Gastroesophageal sphincter (tissue), 3 donors: Measurements from ENCODE around the gene IZUMO4.

Experiments used
- CTCF ChIP-seq, 4 experiments: fragments of 200-600 bp in 2 of 4; fragments of 450-650 bp in 2 of 4; sonication (generic) in 1 of 4; IDR thresholded peaks; one replicate each; pipeline ENCODE4 v1.5.1; 2017 to 2019; ENCODE audit warnings: antibody characterized with exemption in 4 of 4, mild to moderate bottlenecking in 2 of 4, moderate library complexity in 2 of 4
- EP300 ChIP-seq: sonication (generic); formaldehyde crosslinking; IDR thresholded peaks from one replicate; pipeline ENCODE4 v1.6.1; 2017; ENCODE audit warnings: antibody characterized with exemption, mild to moderate bottlenecking
- POLR2A ChIP-seq, 2 donors: fragments of 450-650 bp; IDR thresholded peaks; one replicate each; pipeline ENCODE4 v1.6.1; 2017; ENCODE audit warnings: antibody characterized with exemption in 2 of 2, mild to moderate bottlenecking in 2 of 2, moderate library complexity in 1 of 2
- POLR2AphosphoS5 ChIP-seq: sonication (generic); formaldehyde crosslinking; IDR thresholded peaks from one replicate; pipeline ENCODE4 v1.6.1; 2017; ENCODE audit warnings: antibody characterized with exemption

DNA sequence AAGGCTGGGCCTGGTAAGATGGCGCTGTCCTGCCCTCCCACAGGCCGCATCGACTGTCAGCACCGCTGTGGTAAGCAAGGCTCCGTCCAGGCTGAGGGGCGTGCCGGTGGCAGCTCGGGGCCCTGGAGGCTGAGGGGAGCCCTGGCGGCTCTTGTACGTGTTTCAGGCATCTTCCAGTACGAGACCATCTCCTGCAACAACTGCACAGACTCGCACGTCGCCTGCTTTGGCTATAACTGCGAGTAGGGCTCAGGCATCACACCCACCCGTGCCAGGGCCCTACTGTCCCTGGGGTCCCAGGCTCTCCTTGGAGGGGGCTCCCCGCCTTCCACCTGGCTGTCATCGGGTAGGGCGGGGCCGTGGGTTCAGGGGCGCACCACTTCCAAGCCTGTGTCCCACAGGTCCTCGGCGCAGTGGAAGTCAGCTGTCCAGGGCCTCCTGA lies 1.2 kb downstream of the IZUMO4 start:
- TF ChIP-seq POLR2AphosphoS5, result no peak
- TF ChIP-seq CTCF (IDR thresholded peaks at IDR 0.05), result no peak
- no peak for TF ChIP-seq EP300
- no peak for TF ChIP-seq POLR2A (IDR thresholded peaks at IDR 0.05)
